Muscle layer of duodenum (tissue), 2 donors: ENCODE data around the gene DNMT3L.
"Not testable (repeated sequence)": the region's sequence is repeated elsewhere in the genome, so short reads cannot be mapped to it uniquely, and the experiment has no call there.

ENCODE experiments used
- H3K27ac ChIP-seq: one replicate; pipeline ENCODE4 v1.7.0; 2013; ENCODE audit warnings: mild to moderate bottlenecking, low read length
- H3K27me3 ChIP-seq: one replicate; pipeline ENCODE4 v1.7.0; 2013; ENCODE audit warnings: low read depth, mild to moderate bottlenecking, control low read depth, low read length
- H3K36me3 ChIP-seq, 2 donors: one replicate each; pipeline ENCODE4 v1.7.0; 2013; ENCODE audit warnings: low read length in 2 of 2, control low read depth in 1 of 2, mild to moderate bottlenecking in 1 of 2; ENCODE audit not compliant: insufficient read depth in 2 of 2, control insufficient read depth in 1 of 2
- H3K4me1 ChIP-seq, 2 donors: one replicate each; pipeline ENCODE4 v1.7.0; 2013; ENCODE audit warnings: low read length in 2 of 2, mild to moderate bottlenecking in 2 of 2, control low read depth in 1 of 2, moderate library complexity in 1 of 2; ENCODE audit not compliant: insufficient read depth in 2 of 2, control insufficient read depth in 1 of 2
- H3K4me3 ChIP-seq, 2 donors: one replicate each; pipeline ENCODE4 v1.7.0; 2013; ENCODE audit warnings: low read length in 2 of 2, low read depth in 1 of 2, mild to moderate bottlenecking in 1 of 2
- H3K9me3 ChIP-seq, 2 donors: one replicate each; pipeline ENCODE4 v1.7.0; 2013; ENCODE audit warnings: low read length in 2 of 2, control low read depth in 1 of 2, mild to moderate bottlenecking in 1 of 2; ENCODE audit not compliant: control insufficient read depth in 1 of 2
- donor health status: healthy.

The DNMT3L gene

DNA sequence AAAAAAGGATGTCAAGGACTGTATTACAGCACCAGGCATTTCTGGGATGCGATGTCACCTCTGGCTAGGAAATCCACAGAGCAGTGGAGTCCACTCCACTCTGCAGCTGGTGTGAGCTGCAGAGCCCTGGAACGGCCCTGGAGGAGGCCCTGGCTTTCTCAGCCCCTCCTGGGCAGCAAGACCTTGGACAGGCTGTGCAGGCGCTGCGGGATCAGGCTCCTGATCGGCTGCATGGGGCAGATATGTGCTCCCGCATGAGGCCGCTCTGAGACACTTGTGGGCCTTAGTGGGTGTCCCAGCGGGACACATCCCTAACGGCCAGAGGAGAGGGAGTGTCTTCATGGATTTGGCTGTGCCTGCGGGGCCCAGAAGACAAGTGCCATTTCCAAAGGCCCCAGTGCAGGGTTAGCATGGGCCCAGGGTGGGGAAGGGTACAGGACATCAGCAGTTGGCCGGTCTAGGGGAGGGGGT lies 6.2 kb downstream of the DNMT3L start:
- Histone ChIP-seq H3K4me1 (no peaks in the 10 kb centered on the region), H3K4me3 (no peak overlapping the region), H3K27me3 (no peaks in the 10 kb centered on the region), H3K36me3 (no peaks in the 10 kb centered on the region), H3K27ac (no peak overlapping the region), H3K9me3 (peaks cover 0 to 13% of the 10 kb centered on the region in 2 donors)

DNA sequence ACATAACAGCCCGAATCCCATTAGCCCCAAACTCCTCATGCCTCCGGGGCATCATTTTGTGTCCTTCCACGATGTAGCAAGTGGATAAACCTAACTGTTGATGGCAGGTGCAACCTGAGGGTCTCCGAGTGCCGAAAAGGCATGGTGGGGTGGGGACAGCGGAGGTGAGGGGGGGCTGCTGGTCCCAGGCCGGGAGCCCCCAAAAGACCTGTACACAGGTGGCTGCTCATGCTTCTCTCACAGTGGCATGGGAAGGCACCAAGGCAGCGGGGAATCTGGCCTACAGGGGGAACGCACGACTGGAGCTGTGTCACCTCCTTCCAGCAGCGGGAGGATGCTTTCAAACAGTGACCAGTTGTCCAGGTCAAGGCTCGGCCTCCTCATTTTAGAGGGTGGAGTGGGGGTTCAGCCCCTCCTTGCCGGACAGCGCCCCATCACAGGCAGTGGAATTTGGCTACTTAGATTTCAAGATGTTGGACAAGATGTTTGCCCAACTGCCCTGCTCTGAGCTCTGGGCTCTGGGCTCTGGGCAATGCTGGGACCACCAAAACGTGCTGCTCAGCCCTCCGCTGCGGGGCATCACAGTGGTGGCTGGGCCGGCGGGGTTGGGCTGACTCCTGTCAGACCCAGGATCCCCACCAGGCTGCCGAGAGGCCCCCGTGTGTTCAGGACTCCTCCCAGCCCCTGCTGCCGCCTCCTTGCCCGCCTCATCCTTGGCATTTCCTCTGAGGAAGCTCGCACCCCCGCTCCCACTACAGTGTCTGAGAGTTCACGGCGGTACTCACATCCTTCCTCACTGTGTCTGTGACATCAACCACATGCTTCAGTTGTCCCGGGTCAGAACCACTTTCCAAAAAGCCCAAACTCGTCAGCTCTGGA lies 7.6 kb downstream of the DNMT3L start:
- H3K36me3 ChIP-seq = no peaks in the 10 kb centered on the region
- H3K9me3 ChIP-seq = peaks cover 0 to 3% of the 10 kb centered on the region in 2 donors
- no peaks in the 10 kb centered on the region for H3K27me3 ChIP-seq
- H3K4me1 ChIP-seq = no peaks in the 10 kb centered on the region
- no peak overlapping the region for H3K4me3 ChIP-seq
- no peak overlapping the region for H3K27ac ChIP-seq

- not testable (repeated sequence) for H3K9me3 ChIP-seq
Measured at GRCh38 chr21:44249204-44250037, 12.3 kb downstream of the DNMT3L start.

DNA sequence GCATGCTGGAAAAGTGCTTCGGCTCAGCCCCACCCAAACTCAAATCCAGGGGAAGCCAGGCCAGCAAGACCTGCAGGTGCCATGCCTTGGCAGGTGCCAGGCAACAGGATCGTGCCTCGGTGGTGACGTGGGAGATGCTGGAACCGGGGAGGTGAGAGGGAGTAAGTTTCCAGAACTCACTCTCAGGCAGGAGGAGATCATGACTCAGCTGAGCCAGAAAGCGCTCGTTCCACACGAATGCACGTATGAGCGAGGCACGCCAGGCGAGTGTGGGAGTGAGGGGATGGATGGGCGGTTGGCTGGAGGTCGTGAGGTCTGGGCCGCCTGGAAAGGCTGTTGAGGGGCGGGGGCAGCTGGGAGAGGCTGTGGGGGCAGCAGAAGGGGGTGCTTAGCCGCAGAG lies 13.8 kb downstream of the DNMT3L start:
- H3K36me3 ChIP-seq, H3K27me3 ChIP-seq, H3K27ac ChIP-seq, H3K4me3 ChIP-seq, H3K9me3 ChIP-seq, H3K4me1 ChIP-seq: not testable (repeated sequence)

More at GRCh38 chr21:44249204-44250037, 12.3 kb downstream of the DNMT3L start:
- not testable (repeated sequence) for H3K4me3 ChIP-seq, H3K36me3 ChIP-seq, H3K27me3 ChIP-seq, H3K4me1 ChIP-seq, H3K27ac ChIP-seq

- H3K4me3 ChIP-seq, H3K27me3 ChIP-seq, H3K27ac ChIP-seq: not testable (repeated sequence)
Measured at GRCh38 chr21:44243980-44244379, 17.7 kb downstream of the DNMT3L start.

GRCh38 chr21:44241281-44241680 lies 20.4 kb downstream of the DNMT3L start:
- not testable (repeated sequence) for H3K27ac ChIP-seq, H3K4me1 ChIP-seq

More at GRCh38 chr21:44243980-44244379, 17.7 kb downstream of the DNMT3L start:
- H3K9me3 ChIP-seq, H3K36me3 ChIP-seq, H3K4me1 ChIP-seq: not testable (repeated sequence)

DNA sequence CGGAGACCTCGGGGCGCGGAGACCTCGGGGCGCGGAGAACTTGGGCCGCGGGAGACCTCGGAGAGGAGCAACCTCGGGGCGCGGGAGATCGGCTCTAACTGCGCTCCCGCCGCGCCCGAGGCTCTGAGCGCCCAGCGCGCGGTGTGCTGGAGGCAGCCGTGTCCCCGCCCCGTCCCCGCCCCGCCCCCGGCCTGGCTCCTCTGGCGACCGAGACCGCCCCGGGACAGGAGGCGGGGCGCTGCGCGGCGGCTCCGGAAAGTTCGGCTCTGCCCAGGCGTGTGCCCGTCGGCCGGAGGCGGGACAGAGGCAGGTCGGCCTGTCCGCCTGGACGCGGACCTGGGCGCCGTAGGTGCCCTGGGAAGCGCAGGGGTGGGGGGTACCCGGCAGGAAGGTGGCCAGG lies 20.9 kb downstream of the DNMT3L start, which contains the start of gene ICOSLG:
ICOSLG (minus strand) TSS at position 102 of the 400 bp plus-strand sequence. CDS start 126 bp downstream, outside the sequence.
- not testable (repeated sequence) for H3K27me3 ChIP-seq, H3K9me3 ChIP-seq, H3K36me3 ChIP-seq, H3K27ac ChIP-seq, H3K4me3 ChIP-seq, H3K4me1 ChIP-seq

More at GRCh38 chr21:44241281-44241680, 20.4 kb downstream of the DNMT3L start:
- not testable (repeated sequence) for H3K4me3 ChIP-seq, H3K9me3 ChIP-seq, H3K36me3 ChIP-seq, H3K27me3 ChIP-seq

DNA sequence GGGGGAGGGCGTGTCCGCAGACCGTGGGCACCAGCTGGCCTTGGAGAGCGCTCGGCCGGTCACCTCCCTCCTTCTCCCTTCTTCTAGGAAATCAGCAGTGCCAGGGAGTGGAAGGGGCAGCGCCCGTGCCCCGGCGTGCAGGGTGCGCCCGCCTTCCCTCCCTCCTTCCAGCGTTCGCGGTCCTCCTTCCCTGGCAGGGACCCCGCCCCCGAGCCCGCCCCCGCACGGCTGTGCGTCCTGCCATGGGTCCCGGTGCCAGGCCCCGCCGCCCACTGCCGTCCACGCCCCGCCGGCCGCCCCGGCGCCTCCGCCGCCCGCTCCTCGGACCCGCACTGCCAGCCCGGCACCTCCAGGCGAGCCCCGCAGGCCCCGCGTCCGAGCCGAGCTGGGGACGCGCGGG lies 21.3 kb downstream of the DNMT3L start:
- not testable (repeated sequence) for H3K27me3 ChIP-seq, H3K4me3 ChIP-seq, H3K36me3 ChIP-seq, H3K9me3 ChIP-seq, H3K27ac ChIP-seq, H3K4me1 ChIP-seq

DNA sequence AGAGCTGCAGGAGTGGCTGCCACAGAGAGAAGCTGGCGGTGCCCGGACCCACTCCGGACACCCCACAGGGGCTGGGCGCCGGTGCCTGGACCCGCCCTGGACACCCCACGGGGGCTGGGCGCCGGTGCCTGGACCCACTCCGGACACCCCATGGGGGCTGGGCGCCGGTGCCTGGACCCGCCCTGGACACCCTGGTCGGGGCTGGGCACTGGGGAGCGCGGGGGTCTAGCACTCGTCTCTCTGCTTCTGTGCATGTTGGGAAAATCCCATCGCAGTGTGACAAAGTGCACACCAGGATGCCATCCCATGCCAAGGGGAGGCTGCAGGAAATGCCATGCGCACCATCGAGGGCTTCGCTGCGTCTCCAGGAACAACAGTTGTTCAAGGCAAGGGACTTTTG lies 32.1 kb downstream of the DNMT3L start:
- H3K9me3 ChIP-seq, H3K4me3 ChIP-seq, H3K36me3 ChIP-seq, H3K27ac ChIP-seq, H3K4me1 ChIP-seq, H3K27me3 ChIP-seq: not testable (repeated sequence)

GRCh38 chr21:44228109-44228508 lies 33.6 kb downstream of the DNMT3L start:
- H3K27me3 ChIP-seq, H3K4me3 ChIP-seq, H3K36me3 ChIP-seq, H3K4me1 ChIP-seq, H3K27ac ChIP-seq, H3K9me3 ChIP-seq: not testable (repeated sequence)

DNA sequence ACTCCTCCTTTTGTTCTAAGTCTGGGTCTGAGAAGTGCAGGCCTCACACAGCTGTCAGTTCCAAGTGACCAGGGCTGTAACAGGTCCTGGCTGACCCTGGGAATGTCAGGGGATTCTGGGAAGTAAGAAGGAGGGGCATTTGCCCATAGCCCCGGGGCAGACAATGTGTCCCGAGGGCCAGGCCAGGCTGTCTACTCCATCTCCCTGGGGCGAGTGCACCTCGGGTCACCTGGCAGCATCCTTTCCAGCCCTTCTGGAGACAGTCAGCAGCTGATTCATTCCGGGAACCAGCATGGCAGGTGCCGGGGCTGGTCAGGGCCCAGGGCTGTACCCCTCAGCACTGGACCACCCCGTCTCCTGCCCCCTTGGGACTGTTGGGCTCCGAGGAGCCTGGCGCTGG lies 34.1 kb downstream of the DNMT3L start:
- H3K9me3 ChIP-seq, H3K27me3 ChIP-seq, H3K27ac ChIP-seq, H3K4me3 ChIP-seq, H3K4me1 ChIP-seq, H3K36me3 ChIP-seq: not testable (repeated sequence)
